Effector CD8-positive, alpha-beta T cell (primary cell): ENCODE data around the gene VSTM2B.
"Not testable (repeated sequence)": the region's sequence is repeated elsewhere in the genome, so short reads cannot be mapped to it uniquely, and the experiment has no call there.

Experiments
- DNase-seq: peaks from one replicate; lab custom pipeline; 2025; lab: John Stamatoyannopoulos, UW
- total RNA-seq, 4 experiments: gene quantifications; one replicate each; lab custom pipeline; 2026; lab: John Stamatoyannopoulos, UW

The VSTM2B gene
- 0 to 0.58 (median 0.12) reads per million in 4 experiments for total RNA-seq

DNA sequence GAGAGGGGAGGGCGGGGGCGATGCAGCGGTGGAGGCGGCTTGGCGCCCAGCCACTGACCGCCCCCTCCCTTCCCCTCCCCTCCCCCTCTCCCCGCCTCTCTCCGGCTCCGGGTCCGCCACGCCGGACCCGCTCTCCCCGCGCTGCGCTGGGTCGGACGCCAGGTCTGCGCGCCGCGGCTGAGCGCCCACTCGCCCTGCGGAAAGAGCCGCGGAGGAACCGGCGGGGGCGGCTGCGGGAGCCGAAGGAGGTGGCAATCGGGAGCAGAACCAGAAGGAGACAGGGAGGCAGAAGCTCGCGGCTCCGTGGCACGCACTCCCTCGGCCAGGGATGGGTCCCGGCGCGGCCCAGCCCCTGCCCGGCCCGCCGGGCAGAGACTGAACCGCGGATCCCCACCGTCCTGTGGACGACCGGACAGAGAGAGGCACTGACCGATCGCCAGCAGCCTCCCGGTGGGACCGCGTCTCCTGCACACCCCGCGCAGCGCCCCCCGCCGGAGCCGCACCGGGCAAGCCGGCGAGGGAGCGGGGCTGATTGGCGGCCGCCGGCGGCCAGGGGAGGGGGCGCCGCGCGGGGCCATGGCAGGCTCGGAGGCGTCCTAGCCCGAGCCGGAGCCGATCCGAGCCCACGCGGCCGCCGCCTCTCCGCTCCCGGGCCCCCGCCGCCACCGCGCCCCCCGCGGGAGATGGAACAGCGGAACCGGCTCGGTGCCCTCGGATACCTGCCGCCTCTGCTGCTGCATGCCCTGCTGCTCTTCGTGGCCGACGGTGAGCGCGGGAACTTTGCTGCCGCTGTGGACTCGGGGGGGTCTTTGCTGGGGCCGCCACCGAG, at the start of gene VSTM2B:
Gene VSTM2B (plus strand): TSS at position 94 of the 829 bp plus-strand sequence. CDS start 590 bp downstream, at position 684.
- no peak for DNase-seq

DNA sequence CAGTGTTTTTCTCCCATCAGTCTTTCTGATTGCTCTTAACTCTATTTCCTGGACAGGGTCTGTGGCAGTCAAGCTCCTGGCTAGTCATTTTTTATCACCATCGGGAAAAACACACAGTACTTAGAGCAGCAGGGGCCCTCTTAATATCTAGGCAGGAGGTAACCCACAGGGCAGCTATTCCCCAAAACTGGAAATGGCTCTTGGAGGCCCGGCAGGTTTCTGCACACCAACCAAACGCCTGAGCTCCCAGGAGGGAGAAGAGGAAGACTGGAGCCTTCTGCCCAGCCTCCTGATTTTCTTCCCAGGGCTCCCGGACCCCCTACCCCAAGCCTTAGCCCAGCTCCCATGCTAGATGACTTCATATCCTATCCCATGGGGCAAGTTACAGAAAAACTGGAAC, 49.3 kb upstream of the VSTM2B start:
- no peak for DNase-seq

DNA sequence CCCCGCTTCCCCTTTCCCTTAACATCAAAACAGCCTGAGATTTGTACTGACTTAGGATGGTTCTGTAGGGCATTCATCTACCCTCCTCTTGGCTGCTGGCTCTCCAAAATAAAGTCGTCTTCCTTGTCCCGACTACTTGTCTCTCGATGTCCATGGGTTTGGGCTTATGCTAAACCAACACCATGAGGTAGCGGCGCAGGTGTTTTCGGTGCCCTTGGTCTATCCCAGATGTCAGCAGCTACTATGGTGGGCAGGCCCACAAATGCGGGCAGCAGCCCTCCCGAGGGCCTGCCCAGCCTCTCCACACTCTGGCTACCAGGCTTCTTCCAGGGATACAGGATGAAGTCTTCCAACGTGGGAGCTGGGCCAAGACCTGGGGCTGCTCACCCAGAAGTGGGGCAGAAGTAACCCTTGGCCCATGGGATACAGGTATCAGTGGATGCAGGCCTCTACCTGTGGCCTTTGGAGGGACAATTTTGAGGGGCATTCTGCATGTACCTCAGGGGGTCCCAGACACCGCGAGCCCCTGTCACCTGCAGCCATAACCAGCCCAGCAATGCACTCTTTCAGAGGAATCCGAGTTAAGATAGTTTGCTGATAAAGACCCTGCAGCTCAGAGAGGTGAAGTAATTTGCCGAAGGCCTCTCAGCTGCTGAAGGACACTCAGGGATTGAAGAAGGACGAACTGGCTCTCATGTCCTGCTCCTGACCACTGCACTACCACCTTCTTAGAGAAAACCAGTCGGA, 47.8 kb upstream of the VSTM2B start:
- DNase-seq = no peak

DNA sequence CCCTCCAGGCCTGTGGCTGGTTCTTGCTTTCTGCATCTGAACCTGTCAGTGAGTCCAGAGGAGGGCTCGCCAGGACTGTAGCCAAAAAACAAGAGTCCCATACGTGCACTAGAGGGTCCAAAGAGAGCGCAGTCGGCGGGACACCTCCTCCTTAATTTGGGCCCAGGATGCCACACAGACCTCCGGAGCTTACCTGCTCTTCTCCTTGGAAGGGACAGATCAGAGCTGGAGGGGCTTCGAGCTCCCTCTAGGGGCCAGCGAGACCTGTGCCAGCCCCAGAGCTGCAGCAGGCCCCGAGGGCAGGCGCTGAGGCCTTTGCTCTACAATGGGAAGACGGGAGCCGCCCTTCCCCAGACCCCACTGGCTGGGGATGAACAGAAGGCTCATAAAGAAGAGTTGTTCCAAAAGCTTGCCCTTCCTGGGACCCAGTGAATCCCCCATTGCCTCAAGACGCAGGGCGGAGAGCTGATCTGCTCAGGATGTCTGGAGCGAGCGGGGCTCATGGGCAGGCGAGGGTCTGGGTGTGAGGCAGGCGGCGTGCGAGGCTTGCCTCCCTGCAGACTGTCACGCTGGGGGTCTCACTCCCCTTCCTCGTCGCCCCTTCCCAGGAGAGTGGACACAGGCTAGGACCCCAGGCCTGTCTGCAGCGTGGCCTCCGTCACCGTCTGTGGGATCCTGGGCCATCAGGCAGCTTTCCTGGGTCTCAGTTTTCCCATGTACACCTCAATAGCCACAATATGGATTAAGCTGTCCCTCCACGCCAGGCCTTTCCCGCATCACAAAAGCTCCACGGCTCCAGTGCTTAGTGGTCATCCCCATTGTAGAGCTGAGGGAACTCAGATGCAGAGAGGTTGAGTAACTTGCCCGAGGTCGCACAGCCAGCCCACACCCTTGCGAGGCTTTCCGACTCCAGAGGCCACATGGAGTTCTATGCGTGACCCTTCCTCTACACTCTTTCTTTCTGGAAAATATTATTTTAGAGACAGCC, 46.9 kb upstream of the VSTM2B start:
- DNase-seq = no peak

DNA sequence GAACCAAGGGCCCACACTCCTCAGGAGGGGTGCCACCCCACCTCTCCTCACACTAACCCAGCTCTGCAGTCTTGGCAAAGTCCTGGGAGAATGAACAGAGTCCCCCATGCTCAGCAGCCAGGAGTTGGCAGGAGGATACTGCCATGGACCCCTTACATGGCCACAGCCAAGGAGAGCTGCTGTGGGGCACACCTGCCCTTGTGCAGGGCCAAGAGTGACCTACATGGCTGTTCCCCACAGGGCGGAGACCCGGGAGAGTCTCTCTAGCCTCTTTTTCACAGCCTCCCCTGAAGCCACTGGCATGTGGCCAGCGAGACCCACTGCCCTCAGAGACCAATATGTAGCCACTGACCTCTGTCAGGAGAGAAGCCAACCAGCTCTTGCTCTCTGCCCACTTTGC, 45.9 kb upstream of the VSTM2B start:
- DNase-seq = no peak

DNA sequence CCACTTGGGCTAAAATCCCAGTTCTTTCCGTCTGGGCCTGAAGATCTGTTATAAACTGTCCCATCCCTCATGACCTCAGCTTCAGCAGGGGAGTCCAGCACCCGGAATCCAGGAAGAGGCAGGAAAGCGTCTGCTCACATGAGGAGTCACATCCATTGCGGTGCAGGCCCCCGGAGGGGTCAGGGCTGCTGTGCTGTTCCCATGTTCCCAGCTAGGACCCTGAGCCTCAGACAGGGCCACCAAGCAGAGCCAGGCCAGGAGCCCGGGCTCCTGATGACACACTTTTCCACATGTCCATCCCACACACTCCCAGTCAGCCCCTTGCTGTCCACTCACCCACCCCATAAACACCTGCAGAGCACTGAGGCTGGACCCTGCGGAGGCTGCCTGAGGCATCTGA, 45.3 kb upstream of the VSTM2B start:
- no peak for DNase-seq

GRCh38 chr19:29482855-29483640, 42.7 kb upstream of the VSTM2B start:
- no peak for DNase-seq

DNA sequence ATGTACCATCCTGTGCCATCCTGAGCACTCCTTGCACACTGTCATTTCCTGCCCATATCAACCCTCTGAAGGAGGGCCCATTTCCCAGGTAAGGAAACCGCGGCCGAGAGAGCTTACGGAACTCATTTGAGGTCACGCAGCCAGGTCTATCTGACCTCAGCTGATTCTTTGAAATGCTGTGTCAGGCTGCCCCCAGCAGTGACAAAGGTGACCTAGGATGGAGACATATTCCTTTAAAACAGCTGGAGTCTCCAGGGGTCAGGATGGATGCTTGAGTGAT, 42.2 kb upstream of the VSTM2B start:
- no peak for DNase-seq

GRCh38 chr19:29483944-29484581, 41.7 kb upstream of the VSTM2B start:
- DNase-seq = no peak

GRCh38 chr19:29484876-29485275, 40.9 kb upstream of the VSTM2B start:
- DNase-seq = no peak

- no peak for DNase-seq
These were observed 40.5 kb upstream of the VSTM2B start for GRCh38 chr19:29485293-29485692.

GRCh38 chr19:29486961-29487360, 38.8 kb upstream of the VSTM2B start:
- DNase-seq = not testable (repeated sequence)

- DNase-seq = no peak
These were observed 38.4 kb upstream of the VSTM2B start for GRCh38 chr19:29487432-29487831.

DNA sequence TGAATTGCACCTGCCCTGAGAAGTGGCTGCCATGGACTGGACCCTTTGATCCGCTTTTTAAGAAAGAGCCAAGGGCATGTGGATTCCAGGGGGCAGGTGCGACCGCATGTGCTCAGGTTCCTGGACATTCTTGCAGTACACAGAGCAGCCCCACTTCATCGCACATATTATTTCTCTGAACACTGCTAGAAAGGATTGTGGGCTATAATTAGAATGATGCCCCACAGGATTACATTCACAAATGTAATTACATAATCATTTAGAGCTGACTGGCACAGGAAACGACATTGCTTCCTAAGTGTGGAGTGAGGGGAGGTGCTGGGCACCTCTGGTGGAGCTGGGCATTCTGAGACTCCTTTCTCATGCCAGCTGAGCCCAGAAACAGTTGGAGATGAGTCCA, 37.5 kb upstream of the VSTM2B start:
- no peak for DNase-seq

DNA sequence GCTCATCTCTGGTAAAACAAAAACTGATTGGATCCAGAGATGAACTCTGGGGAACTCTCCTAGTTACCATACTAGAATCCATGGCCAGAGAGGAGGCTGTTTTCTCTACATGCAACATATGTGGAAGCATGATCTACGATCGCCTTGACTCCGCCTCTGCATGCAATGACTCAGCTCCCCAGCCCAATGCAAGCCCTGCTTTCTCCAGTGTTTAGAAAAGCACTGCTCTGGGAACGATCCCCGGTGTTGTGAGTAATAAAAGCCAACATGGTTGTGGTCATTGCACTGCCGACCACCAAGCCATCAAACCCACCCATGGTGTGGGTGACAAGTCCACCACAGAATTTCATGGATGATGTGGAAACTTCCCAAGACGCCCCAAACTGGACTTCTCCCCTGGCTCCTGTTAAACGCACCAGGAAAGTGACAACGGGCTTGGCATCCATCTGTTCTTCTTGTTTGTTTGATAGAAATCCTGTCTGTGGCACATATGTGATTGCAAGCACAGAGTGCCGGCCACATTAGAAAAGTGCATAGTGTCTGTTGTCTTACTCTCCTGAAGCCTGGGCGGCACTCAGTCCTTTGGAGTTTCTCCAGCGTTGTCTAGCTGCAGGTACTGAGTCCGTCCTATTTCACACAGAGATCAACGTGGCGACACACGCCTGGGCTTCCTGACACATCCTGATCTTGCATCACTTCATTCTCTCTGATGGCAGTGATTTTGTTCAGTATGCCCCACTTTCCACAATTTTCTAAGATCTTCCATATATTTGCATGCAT, 36.4 kb upstream of the VSTM2B start:
- no peak for DNase-seq

DNA sequence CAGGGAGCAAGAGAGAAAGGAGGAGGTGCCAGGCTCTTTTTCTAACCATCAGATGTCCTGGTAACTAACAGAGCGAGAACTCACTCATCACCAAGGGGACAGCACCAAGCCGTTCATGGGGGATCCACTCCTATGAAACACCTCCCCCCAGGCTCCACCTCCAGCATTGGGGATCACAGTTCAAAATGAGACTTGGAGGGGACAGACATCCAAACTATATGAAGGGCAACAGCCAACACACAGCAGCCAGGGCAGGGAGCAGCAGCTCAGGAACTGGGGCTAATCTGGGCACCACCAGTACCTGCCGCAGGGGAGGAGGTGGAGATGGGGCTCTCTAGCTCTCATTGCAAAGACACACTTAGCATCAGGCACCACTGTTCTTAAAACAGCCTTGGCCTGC, 34.3 kb upstream of the VSTM2B start:
- DNase-seq = no peak

GRCh38 chr19:29491995-29492577, 33.7 kb upstream of the VSTM2B start:
- DNase-seq = no peak

- no peak for DNase-seq
These were observed 33.0 kb upstream of the VSTM2B start for GRCh38 chr19:29492769-29493168.

DNA sequence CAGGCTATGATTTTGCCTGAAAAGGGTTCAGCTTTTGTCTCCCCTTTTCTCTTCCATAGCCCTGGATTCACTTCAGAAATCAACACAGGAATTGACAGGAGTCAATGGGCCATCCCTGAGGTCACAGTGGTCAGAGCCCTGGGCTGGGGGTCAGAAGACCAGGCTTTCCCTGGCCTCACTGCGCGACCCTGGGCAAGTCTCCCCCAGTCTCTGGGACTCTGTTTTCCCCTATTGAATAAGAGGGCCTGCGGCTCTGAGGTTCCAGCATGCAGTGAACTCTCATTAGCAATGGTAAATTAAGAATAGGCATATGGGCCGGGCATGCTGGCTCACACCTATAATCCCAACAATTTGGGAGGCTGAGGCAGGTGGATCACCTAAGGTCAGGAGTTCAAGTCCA, 30.7 kb upstream of the VSTM2B start:
- no peak for DNase-seq
